IPS DF 19.7 (cell line): ENCODE results near the gene DEAF1.
A peak's percentile ranks its signal among the peaks of the same experiment; 100 is the strongest.
"Not testable (repeated sequence)": the region's sequence is repeated elsewhere in the genome, so short reads cannot be mapped to it uniquely, and the experiment has no call there.

ENCODE experiments used
- DNase-seq: peaks from one replicate; pipeline ENCODE4 v3.0.0-alpha.2; 2013; ENCODE audit warnings: low read depth, low spot score

Gene DEAF1

GRCh38 chr11:699753-700152 is 4.7 kb upstream of the DEAF1 start:
- no peak for DNase-seq

DNA sequence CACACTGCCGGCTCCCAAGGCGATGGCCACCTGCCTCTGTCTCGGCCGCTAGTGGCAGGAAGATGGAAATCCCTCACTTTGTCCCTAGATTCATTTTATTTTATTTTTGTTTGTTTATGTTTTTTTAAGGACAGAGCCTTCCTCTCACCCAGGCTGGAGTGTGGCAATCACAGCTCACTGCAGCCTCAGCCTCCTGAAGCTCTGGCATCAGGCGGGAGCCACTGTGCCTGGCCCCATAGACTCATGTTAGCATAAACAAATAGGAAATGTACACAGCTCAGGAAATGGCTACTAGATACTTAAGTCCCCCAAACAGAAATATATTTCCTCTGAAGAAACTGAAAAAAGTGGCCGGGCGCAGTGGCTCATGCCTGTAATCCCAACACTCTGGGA is 4.1 kb upstream of the DEAF1 start:
- DNase-seq, result no peak

DNA sequence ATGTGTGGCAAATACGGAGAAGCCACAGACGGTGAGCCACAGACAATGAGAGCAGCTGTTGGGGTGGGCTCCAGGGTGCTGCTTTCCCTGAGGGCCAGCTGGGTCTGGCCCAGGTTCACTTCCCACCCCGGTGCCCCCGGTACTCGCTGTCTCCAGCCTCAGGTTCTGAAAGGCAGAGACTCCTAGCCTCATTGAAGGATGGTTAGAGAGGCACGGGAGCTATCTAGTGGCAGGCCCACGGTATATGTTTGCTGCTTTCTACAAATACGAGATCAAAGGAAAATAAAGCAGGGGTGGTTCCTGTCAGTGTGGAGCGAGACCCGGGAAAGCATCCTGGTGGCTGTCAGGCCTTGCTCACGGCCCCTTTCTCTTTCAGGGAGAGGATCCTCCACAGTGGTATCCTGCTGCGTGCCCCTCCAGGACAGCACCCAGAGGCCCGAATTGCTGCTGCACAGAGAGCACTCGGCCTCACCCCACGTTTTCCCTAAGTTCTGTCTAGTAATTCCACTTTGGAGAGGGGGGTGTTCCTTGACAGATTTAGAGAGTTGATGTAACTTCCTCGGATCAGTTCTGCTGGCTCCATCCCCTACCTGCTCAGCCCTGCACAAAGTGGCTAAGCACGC is 3.6 kb upstream of the DEAF1 start:
- no peak for DNase-seq

DNA sequence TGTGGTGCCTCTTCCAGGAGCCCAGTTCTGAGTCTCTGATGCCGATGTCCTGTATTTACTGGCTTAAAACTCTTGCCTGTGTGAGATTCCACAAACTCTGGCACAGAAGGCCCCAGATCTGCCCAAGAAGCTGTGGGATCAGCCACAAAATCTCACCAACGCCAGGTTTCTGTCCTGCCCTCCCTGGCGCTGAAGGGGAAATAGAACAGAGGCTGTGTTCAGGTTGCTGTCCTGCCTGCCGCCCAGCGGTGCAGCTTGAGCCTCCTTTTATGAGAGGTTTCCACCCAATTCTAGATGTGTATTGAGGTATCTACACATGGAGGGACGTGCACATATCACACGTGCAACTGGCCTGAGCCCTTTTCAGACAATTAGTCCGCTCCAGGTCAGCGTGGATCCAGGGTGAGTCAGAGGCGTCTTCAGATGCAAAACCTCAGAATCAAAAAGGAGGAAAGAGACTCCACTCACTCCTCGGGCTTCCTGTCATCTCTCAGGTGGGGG is 2.8 kb upstream of the DEAF1 start:
- no peak for DNase-seq

GRCh38 chr11:696955-697491 is 2.0 kb upstream of the DEAF1 start:
- no peak for DNase-seq

DNA sequence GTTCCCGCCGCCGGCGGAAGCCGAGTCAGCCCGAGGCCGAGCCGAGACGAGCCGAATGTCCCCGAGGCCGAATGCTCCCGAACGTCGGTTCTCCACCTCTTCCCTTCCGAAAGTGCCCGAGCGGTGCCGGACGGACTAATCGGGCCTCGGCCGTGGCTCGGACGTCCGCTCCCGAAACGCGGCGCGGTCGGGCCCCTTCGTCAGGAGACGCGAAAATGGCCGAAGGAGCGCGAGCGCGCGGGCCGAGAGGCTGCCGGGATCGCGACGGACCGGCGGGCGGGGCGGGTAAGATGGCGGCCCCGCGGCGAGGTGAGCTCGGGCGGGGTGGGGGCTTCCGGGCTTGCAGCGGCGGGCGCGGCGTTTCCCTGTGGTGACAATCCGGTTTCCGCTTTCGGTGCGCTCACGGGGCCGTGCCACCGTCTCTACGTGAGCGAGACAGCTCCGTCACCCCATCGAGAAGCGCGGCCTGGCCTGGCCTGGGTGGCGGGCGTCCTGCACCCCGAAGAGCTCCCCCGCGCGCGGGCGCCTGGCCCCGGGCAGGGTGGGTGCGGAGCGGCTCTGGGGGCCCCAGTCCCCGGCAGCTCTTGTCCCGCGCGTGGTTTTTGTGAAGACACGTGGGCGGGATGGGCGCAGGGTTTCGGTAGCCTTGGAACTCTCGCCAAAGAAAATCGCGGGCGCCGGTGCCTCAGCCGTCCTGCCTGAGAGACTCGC is 671 bp upstream of the DEAF1 start, which contains the start of gene TMEM80:
Gene TMEM80 (plus strand): TSS at position 279 of the 711 bp plus-strand sequence. CDS start 12 bp downstream, at position 291.
- DNase-seq, result peak; percentile 75

DNA sequence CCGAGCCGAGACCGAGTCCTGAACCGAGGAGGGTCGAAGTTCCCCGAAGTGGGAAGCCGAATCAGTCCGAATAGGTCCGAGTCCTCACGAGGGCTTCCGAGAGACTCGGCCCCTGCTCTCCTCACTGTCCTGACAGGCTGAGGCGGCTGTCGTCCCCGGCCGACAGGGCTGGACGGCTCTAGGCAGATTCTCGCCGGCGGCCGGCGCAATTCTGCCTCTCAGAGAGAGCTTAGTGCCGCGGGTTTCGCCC is 191 bp upstream of the DEAF1 start:
- no peak for DNase-seq

DNA sequence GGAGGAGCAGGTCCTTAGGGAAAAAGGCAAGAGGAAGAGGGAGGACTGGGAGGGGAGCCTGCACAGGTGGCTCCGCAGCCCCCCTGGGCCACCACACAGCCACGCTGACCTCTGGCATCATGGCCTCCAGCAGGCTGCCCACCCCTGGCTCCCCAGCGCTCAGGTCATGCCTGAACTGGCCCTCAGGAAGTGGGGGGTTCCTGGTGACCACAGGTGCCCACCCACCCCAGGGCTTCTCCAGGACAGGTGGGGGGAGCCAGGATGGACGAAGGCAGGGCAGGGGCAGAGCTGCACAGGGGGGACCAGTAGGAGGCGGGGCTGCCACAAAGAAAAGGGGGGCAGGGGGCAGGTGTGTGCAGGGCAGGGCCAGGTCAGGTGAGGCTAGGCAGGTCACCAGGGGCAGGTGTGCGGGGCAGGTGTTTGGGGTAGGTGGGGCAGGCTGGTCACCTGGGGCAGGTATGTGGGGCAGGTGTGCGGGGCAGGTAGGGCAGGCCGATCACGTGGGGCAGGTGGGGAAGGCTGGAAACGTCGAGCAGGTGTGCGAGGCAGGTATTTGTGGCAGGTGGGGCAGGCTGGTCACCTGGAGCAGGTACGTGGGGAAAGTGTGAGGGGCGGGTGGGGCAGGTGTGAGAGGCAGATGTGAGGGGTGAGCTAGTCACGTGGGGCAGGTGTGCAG is 997 bp downstream of the DEAF1 start:
- DNase-seq, result no peak

DNA sequence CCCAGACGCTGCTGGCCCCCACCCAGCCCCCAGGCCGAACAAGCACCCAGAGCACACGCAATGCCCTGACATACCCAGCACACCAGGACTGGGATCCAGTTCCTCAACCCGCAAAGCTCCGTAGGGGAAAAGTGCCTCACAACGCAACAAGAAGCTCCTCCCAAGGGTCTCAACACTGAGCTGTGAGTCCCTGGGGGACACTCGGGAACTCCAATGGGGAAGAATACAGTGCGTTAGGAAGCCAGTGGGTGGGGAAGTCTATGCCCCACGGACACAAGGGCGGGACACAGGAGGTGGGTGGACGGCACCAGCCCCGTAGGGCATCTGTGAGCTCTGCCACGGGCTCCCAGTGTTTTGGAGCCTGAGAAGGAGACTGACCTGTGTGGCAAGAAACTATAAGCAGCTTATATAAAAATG is 1.6 kb downstream of the DEAF1 start:
- DNase-seq, result no peak

GRCh38 chr11:692824-693414 is 2.1 kb downstream of the DEAF1 start:
- no peak for DNase-seq

DNA sequence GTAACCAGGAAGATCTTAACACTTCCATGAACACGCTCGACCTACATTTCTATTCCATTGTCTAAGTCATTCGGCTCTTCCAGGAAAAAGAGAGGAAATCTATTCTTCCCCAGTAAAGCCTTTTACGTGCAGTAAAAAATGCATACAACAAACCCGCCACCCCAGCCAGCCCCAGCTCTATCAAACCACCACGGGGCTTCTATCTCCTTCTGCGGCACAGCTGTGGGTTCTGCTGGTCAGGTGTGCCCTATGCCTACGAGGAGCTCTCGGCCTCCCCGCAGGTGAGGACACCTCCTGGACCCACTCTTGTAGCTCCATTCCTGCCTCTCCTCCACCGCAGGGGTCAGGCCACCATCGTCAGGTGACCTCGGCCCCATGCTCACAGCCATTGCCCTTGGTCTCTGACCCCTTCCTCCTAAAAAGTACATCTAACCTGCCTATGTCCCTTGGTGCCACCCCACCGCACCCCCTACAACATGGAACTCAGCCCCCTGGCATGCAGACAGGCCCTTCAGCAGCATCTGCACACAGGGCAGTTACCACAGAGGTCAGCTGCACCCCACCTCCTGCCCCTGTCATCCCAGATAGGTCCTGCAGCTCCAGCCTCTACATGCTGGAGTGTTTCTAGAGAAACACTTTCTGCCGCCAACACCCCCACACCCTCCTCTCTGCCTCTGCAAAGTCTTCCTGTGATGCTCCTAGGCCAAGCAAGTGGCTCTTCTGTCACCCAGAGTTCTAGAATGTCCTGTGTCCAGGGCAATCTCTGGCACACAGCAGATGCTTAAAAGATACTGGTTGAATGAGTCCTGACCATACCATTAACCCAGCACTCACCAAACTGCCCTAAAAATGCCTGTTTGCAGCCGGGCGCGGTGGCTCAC is 3.1 kb downstream of the DEAF1 start:
- DNase-seq, result no peak

DNA sequence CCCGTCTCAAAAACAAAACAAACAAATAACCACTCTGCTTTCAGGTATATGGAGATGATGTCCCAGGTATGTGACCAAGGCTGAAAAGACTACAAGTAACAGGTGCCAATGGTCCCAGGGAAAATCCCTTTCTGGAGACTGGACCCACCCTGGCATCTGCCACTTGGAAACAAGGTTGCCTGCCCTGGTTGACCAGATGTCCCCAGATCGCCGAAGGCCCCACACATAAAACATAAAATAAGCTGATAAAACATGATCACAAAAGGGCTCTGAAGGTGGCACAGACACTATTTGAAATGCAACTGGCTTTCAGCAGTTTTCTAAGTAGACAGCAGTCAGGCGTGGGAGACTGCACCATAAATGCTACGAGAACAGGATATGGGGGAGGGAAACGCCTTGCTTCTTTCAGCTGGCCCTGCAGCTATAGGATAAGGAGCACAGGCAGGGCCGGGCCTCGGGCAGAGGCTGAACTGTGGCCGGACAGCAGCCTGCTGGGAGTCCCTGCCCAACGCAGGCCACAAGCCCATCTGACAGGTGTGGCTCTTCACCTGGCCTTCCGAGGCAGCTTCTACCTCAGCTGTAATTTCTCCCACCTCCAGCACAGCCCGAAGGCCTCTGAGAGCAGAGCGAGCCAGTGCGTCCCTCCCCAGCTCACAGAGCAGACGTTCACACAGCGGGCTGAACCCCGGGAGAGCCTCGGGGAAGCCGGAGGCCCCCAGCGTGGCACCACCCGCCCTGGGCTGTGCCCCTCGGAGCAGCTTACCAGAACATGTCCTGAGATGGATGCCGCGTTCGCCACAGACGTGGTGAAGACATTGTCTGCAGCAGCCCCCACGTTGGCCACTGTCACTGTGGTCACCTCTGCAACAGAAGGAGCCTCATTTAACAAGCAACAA is 4.0 kb downstream of the DEAF1 start:
- no peak for DNase-seq

GRCh38 chr11:690244-690643 is 4.8 kb downstream of the DEAF1 start:
- not testable (repeated sequence) for DNase-seq

- no peak for DNase-seq
Observed at GRCh38 chr11:689625-690024, 5.4 kb downstream of the DEAF1 start.

- no peak for DNase-seq
Observed at GRCh38 chr11:688681-689080, 6.3 kb downstream of the DEAF1 start.

- DNase-seq, result no peak
Observed at GRCh38 chr11:687751-688150, 7.3 kb downstream of the DEAF1 start.

GRCh38 chr11:686451-687243 is 8.4 kb downstream of the DEAF1 start:
- no peak for DNase-seq

- DNase-seq, result no peak
Observed at GRCh38 chr11:680970-681369, 14.1 kb downstream of the DEAF1 start.

GRCh38 chr11:680476-680875 is 14.5 kb downstream of the DEAF1 start:
- no peak for DNase-seq
